ENCODE data around the gene OR1A2. TPM values are rescaled to one million over a fixed set of nuclear protein-coding genes. Genes with fewer than 3 reads are reported as not detected.

The OR1A2 gene
- total and polyA plus RNA-seq, 2 of the 4 experiments (the other 2 are of a cell fraction) = not detected

GRCh38 chr17:3221850-3222249 is 24.5 kb downstream of the OR1A2 start:
- TF ChIP-seq POLR2A (IDR thresholded peaks at IDR 0.05; ENCODE audit: low read depth, low read length) = no peak
- no peak for TF ChIP-seq MAZ (IDR thresholded peaks at IDR 0.05; ENCODE audit: borderline replicate concordance, low read depth, low read length)
- TF ChIP-seq BHLHE40 (IDR thresholded peaks at IDR 0.05; ENCODE audit: low read depth, low read length) = no peak
- TF ChIP-seq FOS (IDR thresholded peaks at IDR 0.05; ENCODE audit: low read depth, low read length) = no peak
- no peak for TF ChIP-seq ELK1 (IDR thresholded peaks at IDR 0.05; ENCODE audit: borderline replicate concordance, low read depth, low read length)
- no peak for TF ChIP-seq MXI1 (IDR thresholded peaks at IDR 0.05; ENCODE audit: borderline replicate concordance, low read depth, low read length)
- no peak for TF ChIP-seq SMC3 (IDR thresholded peaks at IDR 0.05; ENCODE audit: low read depth, low read length)
- no peak for TF ChIP-seq RCOR1 (IDR thresholded peaks at IDR 0.05; ENCODE audit: insufficient replicate concordance, low read length)
- no peak for TF ChIP-seq CTCF (conservative IDR thresholded peaks at IDR 0.05; ENCODE audit: low read depth, low read length)
- TF ChIP-seq USF2 (IDR thresholded peaks at IDR 0.05; ENCODE audit: low read depth, low read length) = no peak
- no peak for TF ChIP-seq CHD1 (IDR thresholded peaks at IDR 0.05; ENCODE audit: low read depth, low read length)
- TF ChIP-seq MAFK (IDR thresholded peaks at IDR 0.05; ENCODE audit: low read depth, low read length) = no peak
- no peak for TF ChIP-seq RFX5 (IDR thresholded peaks at IDR 0.05; ENCODE audit: low read depth, low read length)
- TF ChIP-seq CEBPB (IDR thresholded peaks at IDR 0.05; ENCODE audit: low read depth, low read length) = no peak
- no peak for TF ChIP-seq NFE2L2 (IDR thresholded peaks at IDR 0.05; ENCODE audit: low read depth, low read length)
- Histone ChIP-seq H3K9me1 (ENCODE audit: insufficient read depth, low read length) (no peaks in the 10 kb centered on the region), H3K4me3 (ENCODE audit: insufficient read depth, low read depth, low read length) (no peak overlapping the region), H4K5ac (ENCODE audit: low read depth, low read length) (no peak overlapping the region), H2AFZ (replicated peaks; ENCODE audit: low read length, poor library complexity) (no peak overlapping the region), H3K4me1 (ENCODE audit: control insufficient read depth, insufficient read depth, low read length) (no peaks in the 10 kb centered on the region), H4K8ac (ENCODE audit: low read depth in 2 of 2, low read length in 2 of 2) (no peak overlapping the region), H3K36me3 (ENCODE audit: control insufficient read depth, insufficient read depth, low read length) (no peaks in the 10 kb centered on the region), H3K79me1 (ENCODE audit: low read depth in 1 of 2, low read length in 2 of 2) (no peaks in the 10 kb centered on the region), H2AK9ac (replicated peaks; ENCODE audit: low read depth, low read length, poor library complexity) (no peak overlapping the region), H3K27me3 (ENCODE audit: control insufficient read depth, insufficient read depth, low read length) (no peaks in the 10 kb centered on the region), H4K91ac (ENCODE audit: insufficient read depth, low read depth, low read length) (no peak overlapping the region), H3K4ac (ENCODE audit: low read depth, low read length) (no peak overlapping the region), H3K9me3 (ENCODE audit: control insufficient read depth, insufficient read depth, low read length) (peaks cover 2% of the 10 kb centered on the region; the same call in 1 of the 2 replicates), H3K9ac (ENCODE audit: low read depth, low read length) (no peak overlapping the region), H2AK5ac (ENCODE audit: low read depth, low read length) (no peak overlapping the region), H2BK120ac (ENCODE audit: low read depth, low read length) (no peak overlapping the region), H4K20me1 (ENCODE audit: insufficient read depth, low read length) (no peaks in the 10 kb centered on the region), H3K14ac (replicated peaks; ENCODE audit: low read depth, low read length) (no peak overlapping the region), H3K23ac (ENCODE audit: low read depth, low read length) (no peak overlapping the region), H3K18ac (ENCODE audit: low read depth, low read length) (no peak overlapping the region), H3K4me2 (ENCODE audit: low read depth, low read length) (no peak overlapping the region), H2BK5ac (ENCODE audit: low read depth, low read length, poor library complexity, severe bottlenecking) (no peak overlapping the region), H3K27ac (ENCODE audit: insufficient read depth, low read length) (no peak overlapping the region), H3K56ac (ENCODE audit: extremely low read depth, insufficient read depth, low read length) (no peak overlapping the region), H2BK15ac (ENCODE audit: low read depth, low read length) (no peak overlapping the region), H2BK20ac (ENCODE audit: low read depth, low read length) (no peak overlapping the region)
- in situ Hi-C loops (cut with MboI; ENCODE audit: low sequenced_read_pairs) (no loop called here), intact Hi-C loops (cut with micrococcal nuclease) (no loop called here), dilution Hi-C loops (cut with HindIII; ENCODE audit: low sequenced_read_pairs, unreplicated experiment) (no loop called here)
- ChIA-PET POLR2A (ENCODE audit: unreplicated experiment) (no interaction called here), CTCF (no interaction called here)
- no TSS peak for BruUV-seq (replicated peaks)
- ATAC-seq (ENCODE audit: low read depth) = no peak
- no peak for DNase-seq
- no CpG with 5 or more reads among the region's 2 CpGs for WGBS, 2 experiments (ENCODE audit: extremely low coverage in 2 of 2, insufficient read length in 1 of 2)

All from IMR-90 (cell line).